HG03575 (cell line): Measurements from ENCODE around the gene GCGR.

Experiments
- ATAC-seq: cut with Tn5 transposase; IDR thresholded peaks from one replicate; pipeline ENCODE4 v1.9.1; 2021; ENCODE audit not compliant: unreplicated experiment, insufficient number of reproducible peaks, low FRiP score; ENCODE audit errors: extremely low read depth

GCGR gene

DNA sequence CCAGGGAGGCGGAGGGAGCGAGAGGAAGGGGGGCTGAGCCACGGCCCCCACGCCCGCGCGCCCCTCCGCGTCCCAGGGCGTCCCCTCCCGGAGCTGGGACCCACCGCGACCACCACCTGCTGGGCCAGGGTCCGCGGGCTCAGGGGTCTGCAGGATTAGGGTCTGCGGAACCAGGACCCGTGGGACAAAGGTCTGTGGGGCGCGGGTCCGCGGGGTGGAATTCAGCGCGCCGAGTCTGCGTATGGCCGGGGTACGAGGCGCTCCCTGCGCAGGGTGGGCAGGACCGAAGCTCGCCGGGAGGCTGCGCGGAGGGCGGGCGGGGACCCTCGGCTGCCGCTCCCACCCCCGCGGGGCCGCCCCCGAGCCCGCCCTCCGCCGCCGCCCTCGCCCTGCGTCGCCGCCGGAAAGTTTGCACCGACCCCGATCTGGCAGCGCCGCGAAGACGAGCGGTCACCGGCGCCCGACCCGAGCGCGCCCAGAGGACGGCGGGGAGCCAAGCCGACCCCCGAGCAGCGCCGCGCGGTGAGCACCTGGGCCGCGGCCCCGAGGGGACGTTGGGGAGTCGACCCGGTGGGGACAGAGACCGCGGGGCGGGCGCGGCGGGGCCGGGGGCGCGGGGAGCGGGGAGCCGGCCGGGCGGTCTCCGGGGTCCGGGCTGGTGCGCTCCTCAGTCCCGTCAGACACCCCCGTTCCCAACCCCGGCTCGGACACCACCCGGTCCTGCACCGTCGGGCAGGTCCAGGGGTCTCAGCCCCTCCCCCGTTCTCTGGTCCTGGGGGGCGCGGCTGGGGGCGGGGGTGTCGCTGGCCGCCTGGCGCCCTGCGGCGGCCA, at the start of gene GCGR:
TSS of gene GCGR (plus strand) at position 423 of the 831 bp plus-strand sequence. CDS start 4,869 bp downstream, outside the sequence.
- ATAC-seq: no peak

DNA sequence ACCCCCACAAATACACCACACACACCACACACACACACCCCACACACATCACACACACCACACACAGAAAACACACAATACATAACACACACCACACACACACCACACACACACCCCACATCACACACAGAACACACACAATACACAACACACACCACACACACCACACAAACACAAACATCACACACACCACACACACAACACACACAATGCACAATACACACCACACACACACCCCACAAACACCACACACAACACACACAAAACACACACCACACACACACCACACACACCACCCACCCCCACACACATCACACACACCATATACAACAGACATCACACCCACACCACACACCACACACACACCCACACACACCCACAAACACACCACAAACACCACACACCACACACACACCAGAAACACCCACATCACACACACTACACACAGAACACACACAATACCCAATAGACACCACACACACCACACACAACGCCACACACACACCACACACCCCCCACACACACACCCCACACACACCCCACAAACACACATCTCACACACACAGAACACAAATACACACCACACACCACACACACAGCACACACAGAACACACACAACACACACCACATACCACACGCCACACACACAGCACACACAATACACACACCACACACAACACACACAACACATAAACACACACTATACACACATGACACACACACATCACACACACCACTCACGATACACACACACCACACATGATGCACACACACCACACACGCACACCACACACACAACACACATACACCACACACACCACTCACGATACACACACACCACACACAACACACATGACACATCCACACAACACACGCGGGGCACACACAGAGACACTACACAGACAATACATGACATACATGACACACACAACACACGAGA, 11.0 kb upstream of the GCGR start:
- no peak for ATAC-seq

GRCh38 chr17:81794074-81794476, 9.9 kb upstream of the GCGR start:
- no peak for ATAC-seq

- no peak for ATAC-seq
Measured at GRCh38 chr17:81794509-81794908, 9.4 kb upstream of the GCGR start.

- ATAC-seq: no peak
Measured at GRCh38 chr17:81801327-81801726, 2.6 kb upstream of the GCGR start.

GRCh38 chr17:81802048-81802758, 1.7 kb upstream of the GCGR start:
- no peak for ATAC-seq

DNA sequence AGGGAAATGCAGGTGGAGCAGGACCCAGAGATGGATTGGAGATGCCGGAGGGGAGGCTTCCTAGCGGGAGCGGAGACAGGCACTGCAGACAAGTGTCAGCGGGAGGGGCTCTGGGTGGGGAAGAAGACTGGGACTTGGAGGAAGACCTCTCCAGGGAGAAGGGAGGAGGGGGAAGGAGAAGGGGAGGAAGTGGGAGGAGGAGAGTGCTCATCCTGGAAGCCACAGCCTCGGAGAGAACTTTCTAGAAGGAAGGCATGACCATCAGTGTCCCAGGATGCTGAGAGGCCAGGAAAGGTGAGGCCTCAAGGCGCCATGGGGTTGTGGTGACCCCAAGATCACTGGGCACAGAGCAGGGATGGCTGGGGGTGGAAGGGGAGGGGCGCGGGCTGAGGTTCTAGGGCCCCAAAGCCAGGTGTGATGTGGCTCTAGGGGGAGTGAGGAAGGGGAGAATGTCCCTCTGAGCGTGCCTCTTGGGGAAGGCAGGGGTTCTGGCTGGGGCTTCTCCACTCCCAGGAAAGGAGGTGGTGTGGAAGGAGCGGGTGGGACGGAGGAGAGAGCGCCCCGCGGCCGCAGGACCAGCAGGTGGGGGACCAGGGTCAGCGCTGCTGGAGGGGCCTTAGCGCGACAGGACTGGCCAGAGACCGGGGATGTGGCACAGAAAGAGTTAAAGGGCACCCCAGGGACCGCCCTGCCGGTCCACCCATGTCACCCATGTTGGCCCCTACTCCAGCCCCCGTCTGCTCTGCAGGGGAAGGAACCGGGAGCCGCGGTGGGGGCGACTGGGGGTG, 900 bp upstream of the GCGR start:
- ATAC-seq: no peak

- no peak for ATAC-seq
Measured at GRCh38 chr17:81804559-81805399, 829 bp downstream of the GCGR start.

DNA sequence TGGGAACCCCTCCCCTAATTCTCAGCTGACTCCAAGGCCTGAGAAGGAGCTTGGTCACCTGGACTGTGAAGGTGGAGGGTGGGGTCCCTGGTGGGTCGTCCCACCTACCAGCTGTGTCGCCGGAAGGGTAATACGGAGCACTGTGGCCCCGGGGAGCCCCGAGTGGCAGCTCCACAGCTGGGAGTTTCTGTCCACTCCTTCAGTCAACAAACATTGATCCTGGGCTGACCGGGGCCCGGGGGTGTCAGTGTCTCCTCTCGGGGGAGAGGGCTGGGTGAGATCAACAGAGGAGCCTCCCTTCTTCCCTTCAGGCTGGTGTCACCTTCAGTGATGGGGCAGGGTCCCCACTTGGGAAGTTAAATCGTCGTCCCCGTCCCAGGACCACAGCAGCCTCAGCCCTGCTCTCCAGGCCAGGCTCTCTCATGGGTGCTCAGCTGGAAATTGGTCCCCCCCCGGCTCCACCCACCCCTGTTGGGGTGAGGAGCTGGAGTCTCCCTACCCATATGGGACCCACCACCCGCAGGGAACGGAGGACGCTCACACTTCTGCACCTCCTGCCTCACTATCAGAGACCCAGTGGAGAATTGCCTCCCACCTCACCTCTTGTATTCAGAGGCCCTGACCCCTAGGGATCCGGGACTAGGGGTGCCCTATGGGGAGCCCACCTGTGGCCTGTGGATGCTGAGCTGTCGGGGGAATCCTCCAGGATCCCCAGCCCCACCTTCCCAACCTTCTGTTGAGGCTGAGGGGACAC, 1.9 kb downstream of the GCGR start:
- no peak for ATAC-seq

DNA sequence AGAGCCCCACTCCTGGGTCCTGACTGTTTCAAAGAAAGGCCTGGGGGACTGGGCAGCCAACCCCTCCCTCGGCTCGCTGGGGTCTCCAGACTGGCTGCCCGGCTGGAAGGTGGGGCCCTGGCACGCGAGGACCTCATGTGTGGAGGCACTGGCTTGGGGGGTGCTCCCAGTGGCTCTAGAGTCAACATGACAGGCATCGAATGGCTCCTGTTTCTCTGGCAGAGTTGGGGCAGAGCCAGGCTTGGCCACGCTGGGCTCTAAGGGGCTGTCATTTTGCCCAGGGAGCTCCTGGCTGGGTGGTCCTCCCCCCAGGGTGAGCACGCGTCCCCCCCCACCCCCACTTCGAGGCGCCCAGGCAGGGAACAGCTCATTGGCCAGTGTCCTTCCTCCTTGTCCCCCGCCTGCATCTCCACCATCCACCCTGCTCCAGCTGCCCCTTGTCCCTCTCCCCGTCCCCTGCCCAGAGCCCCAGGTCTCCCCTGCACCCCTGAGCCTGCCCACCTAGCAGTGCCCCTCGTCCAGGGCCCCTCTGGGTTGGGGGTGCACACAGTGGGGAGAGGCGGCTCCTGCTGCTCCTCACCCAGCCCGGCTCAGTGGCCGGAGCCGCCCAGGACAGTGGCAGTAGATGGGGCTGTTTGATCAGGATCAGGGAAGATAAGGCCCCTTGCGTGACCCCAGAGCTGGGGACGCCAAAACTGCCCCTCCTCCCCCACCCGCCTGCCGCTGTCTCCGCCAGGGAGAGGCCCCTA, 2.7 kb downstream of the GCGR start:
- no peak for ATAC-seq

GRCh38 chr17:81807210-81807719, 3.3 kb downstream of the GCGR start:
- ATAC-seq: no peak

DNA sequence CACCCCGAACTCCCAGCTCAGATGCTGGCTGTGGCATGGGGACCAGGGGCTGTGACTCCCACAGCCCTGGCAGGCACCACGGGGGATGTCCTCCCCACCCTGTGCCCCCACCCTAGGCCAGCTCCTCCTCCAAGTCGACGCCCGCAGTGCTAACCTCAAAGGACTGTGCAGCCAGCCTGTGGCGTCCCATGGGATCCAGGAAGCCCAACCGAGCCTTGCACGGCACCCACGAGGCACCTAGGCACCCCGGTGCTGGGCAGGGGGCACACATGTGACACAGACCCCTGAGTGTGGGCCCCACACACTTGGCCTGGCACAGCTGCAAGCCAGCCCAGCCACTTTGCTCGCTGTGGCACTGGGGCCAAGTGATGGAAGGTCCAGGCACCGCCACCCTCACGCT, 3.9 kb downstream of the GCGR start:
- no peak for ATAC-seq

GRCh38 chr17:81808778-81809555, 5.0 kb downstream of the GCGR start:
- ATAC-seq: no peak

DNA sequence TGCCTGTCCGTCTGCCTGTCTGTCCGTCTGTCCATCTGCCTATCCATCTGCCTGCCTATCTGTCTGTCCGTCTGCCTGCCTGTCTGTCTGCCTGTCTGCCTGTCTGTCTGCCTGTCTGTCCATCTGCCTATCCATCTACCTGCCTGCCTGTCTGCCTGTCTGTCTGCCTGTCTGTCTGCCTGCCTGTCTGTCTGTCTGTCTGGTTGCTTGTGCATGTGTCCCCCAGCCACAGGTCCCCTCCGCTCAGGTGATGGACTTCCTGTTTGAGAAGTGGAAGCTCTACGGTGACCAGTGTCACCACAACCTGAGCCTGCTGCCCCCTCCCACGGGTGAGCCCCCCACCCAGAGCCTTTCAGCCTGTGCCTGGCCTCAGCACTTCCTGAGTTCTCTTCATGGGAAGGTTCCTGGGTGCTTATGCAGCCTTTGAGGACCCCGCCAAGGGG, 5.6 kb downstream of the GCGR start:
- no peak for ATAC-seq

- ATAC-seq: no peak
Measured at GRCh38 chr17:81810476-81810875, 6.5 kb downstream of the GCGR start.
